Breast epithelium (tissue), 3 donors: ENCODE results near the gene MSL1.

Experiments
- POLR2A ChIP-seq: fragments of 450-650 bp; IDR thresholded peaks from one replicate; pipeline ENCODE4 v1.6.1; 2016; ENCODE audit warnings: antibody characterized with exemption, mild to moderate bottlenecking, moderate library complexity
- TF ChIP-seq, protein P1 (sequence below), 3 donors: fragments of 450-650 bp; IDR thresholded peaks; one replicate each; pipeline ENCODE4 v1.5.1; 2016 to 2017; ENCODE audit warnings: antibody characterized with exemption in 3 of 3, mild to moderate bottlenecking in 3 of 3, moderate library complexity in 3 of 3

GRCh38 chr17:40167685-40168261 is 46.0 kb downstream of the MSL1 start:
- no peak for TF ChIP-seq POLR2A
- TF ChIP-seq, protein P1, sequence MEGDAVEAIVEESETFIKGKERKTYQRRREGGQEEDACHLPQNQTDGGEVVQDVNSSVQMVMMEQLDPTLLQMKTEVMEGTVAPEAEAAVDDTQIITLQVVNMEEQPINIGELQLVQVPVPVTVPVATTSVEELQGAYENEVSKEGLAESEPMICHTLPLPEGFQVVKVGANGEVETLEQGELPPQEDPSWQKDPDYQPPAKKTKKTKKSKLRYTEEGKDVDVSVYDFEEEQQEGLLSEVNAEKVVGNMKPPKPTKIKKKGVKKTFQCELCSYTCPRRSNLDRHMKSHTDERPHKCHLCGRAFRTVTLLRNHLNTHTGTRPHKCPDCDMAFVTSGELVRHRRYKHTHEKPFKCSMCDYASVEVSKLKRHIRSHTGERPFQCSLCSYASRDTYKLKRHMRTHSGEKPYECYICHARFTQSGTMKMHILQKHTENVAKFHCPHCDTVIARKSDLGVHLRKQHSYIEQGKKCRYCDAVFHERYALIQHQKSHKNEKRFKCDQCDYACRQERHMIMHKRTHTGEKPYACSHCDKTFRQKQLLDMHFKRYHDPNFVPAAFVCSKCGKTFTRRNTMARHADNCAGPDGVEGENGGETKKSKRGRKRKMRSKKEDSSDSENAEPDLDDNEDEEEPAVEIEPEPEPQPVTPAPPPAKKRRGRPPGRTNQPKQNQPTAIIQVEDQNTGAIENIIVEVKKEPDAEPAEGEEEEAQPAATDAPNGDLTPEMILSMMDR (IDR thresholded peaks at IDR 0.05): no peak
